Measurements from ENCODE around the gene LSM6.

DNA sequence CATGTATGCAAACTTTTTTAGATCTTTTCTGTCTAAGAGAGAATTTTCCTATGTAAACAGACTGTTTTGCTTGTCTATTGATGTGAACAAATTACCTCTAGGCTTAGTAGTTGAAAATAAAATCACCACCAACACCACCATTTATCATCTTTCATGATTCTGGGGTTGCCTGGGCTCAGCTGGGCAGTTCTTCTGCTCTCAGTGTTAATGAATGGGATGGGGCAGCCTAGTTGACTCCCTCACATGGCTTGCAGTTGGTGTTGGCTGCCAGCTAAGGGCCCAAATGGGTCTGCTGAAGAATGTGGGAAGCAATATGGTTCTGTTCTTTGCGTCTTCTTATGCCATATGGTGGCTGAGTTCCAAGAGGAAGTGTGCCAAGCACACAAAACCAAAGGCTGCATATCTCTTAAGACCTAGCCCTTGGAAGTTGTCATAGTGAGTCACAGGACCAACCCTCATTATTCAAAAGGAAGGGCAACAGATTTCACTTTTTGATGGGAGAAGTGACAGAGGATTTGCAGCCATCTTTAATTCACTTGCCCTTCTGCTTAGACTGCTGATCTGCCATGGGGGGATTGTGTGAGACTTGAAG, 56.7 kb downstream of the LSM6 start:
- no peak for TF ChIP-seq POLR2AphosphoS5 (IDR thresholded peaks at IDR 0.05; ENCODE audit: low read depth)
- TF ChIP-seq, protein P1, sequence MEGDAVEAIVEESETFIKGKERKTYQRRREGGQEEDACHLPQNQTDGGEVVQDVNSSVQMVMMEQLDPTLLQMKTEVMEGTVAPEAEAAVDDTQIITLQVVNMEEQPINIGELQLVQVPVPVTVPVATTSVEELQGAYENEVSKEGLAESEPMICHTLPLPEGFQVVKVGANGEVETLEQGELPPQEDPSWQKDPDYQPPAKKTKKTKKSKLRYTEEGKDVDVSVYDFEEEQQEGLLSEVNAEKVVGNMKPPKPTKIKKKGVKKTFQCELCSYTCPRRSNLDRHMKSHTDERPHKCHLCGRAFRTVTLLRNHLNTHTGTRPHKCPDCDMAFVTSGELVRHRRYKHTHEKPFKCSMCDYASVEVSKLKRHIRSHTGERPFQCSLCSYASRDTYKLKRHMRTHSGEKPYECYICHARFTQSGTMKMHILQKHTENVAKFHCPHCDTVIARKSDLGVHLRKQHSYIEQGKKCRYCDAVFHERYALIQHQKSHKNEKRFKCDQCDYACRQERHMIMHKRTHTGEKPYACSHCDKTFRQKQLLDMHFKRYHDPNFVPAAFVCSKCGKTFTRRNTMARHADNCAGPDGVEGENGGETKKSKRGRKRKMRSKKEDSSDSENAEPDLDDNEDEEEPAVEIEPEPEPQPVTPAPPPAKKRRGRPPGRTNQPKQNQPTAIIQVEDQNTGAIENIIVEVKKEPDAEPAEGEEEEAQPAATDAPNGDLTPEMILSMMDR (IDR thresholded peaks at IDR 0.05; ENCODE audit: insufficient read depth, low read length), result no peak
- TF ChIP-seq, protein P2, sequence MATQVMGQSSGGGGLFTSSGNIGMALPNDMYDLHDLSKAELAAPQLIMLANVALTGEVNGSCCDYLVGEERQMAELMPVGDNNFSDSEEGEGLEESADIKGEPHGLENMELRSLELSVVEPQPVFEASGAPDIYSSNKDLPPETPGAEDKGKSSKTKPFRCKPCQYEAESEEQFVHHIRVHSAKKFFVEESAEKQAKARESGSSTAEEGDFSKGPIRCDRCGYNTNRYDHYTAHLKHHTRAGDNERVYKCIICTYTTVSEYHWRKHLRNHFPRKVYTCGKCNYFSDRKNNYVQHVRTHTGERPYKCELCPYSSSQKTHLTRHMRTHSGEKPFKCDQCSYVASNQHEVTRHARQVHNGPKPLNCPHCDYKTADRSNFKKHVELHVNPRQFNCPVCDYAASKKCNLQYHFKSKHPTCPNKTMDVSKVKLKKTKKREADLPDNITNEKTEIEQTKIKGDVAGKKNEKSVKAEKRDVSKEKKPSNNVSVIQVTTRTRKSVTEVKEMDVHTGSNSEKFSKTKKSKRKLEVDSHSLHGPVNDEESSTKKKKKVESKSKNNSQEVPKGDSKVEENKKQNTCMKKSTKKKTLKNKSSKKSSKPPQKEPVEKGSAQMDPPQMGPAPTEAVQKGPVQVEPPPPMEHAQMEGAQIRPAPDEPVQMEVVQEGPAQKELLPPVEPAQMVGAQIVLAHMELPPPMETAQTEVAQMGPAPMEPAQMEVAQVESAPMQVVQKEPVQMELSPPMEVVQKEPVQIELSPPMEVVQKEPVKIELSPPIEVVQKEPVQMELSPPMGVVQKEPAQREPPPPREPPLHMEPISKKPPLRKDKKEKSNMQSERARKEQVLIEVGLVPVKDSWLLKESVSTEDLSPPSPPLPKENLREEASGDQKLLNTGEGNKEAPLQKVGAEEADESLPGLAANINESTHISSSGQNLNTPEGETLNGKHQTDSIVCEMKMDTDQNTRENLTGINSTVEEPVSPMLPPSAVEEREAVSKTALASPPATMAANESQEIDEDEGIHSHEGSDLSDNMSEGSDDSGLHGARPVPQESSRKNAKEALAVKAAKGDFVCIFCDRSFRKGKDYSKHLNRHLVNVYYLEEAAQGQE (IDR thresholded peaks at IDR 0.05; ENCODE audit: insufficient replicate concordance, low read depth), result no peak
- TF ChIP-seq GABPA (IDR thresholded peaks at IDR 0.05; ENCODE audit: low read depth), result no peak

All from HL-60 (cell line).